PC-3 (cell line): ENCODE data around the gene SUN1. TPM values are rescaled to one million over a fixed set of nuclear protein-coding genes. Genes with fewer than 3 reads are reported as not detected.
"Not testable (repeated sequence)": the region's sequence is repeated elsewhere in the genome, so short reads cannot be mapped to it uniquely, and the experiment has no call there.

Source experiments
- ATAC-seq: fragments of 200-7000 bp; cut with Tn5 transposase; 2 replicates; pipeline ENCODE4 v1.9.1; 2020; ENCODE audit warnings: mild to moderate bottlenecking, moderate library complexity
- BruUV-seq: library from RNA; stranded (reverse); fragments of 400-500 nt; replicated peaks from 2 replicates; lab custom pipeline; 2021; lab: Mats Ljungman, UMichigan
- CTCF ChIA-PET: fragments of 300-600 bp; sonication (Branson Sonifier 250); formaldehyde crosslinking; loops from one replicate; lab custom pipeline; 2022; ENCODE audit warnings: antibody characterized with exemption; lab: Charles Lee
- POLR2A ChIA-PET: fragments of 300-600 bp; sonication (Branson Sonifier 250); formaldehyde crosslinking; loops from one replicate; lab custom pipeline; 2022; ENCODE audit warnings: antibody characterized with exemption; ENCODE audit not compliant: unreplicated experiment; lab: Charles Lee
- DNase-seq: peaks from one replicate; pipeline ENCODE4 v3.0.0-alpha.2; 2015
- H2AFZ ChIP-seq: fragments of 300-600 bp; sonication (generic); 2 replicates; pipeline ENCODE4 v1.6.0; 2016; ENCODE audit warnings: antibody characterized with exemption, low read length
- H3F3A ChIP-seq: fragments of 300-600 bp; sonication (generic); one replicate; pipeline ENCODE4 v1.6.0; 2017; ENCODE audit warnings: antibody characterized with exemption, low read length, control low read depth, mild to moderate bottlenecking; ENCODE audit not compliant: unreplicated experiment
- H3K27ac ChIP-seq: fragments of 300-600 bp; sonication (generic); 2 replicates; pipeline ENCODE4 v1.5.1; 2016; ENCODE audit warnings: mild to moderate bottlenecking, low read length
- H3K27me3 ChIP-seq: fragments of 300-600 bp; sonication (generic); 2 replicates; pipeline ENCODE4 v1.6.1; 2016; ENCODE audit warnings: low read length, mixed read lengths
- H3K36me3 ChIP-seq: fragments of 300-600 bp; sonication (generic); 2 replicates; pipeline ENCODE4 v1.6.1; 2016; ENCODE audit warnings: low read depth, mixed run types, low read length, mixed read lengths
- H3K4me1 ChIP-seq: fragments of 300-600 bp; sonication (generic); 2 replicates; pipeline ENCODE4 v1.5.1; 2016; ENCODE audit warnings: low read length; ENCODE audit not compliant: insufficient read depth
- H3K4me2 ChIP-seq: fragments of 300-600 bp; sonication (generic); 2 replicates; pipeline ENCODE4 v1.6.0; 2016; ENCODE audit warnings: low read length
- H3K4me3 ChIP-seq: fragments of 300-600 bp; sonication (generic); 2 replicates; pipeline ENCODE4 v1.5.1; 2016; ENCODE audit warnings: mild to moderate bottlenecking, low read length, mixed read lengths
- H3K79me2 ChIP-seq: fragments of 300-600 bp; sonication (generic); 2 replicates; pipeline ENCODE4 v1.6.1; 2017; ENCODE audit warnings: low read length, mixed read lengths
- H3K9ac ChIP-seq: fragments of 300-600 bp; sonication (generic); 2 replicates; pipeline ENCODE4 v1.6.0; 2016; ENCODE audit warnings: mild to moderate bottlenecking, low read length
- H3K9me2 ChIP-seq: fragments of 300-600 bp; sonication (generic); replicated peaks from 2 replicates; pipeline ENCODE4 v1.6.1; 2016; ENCODE audit warnings: mixed run types, low read length, mixed read lengths
- H3K9me3 ChIP-seq: fragments of 300-600 bp; sonication (generic); 2 replicates; pipeline ENCODE4 v1.6.1; 2016; ENCODE audit warnings: low read length, mixed read lengths
- H4K20me1 ChIP-seq: fragments of 300-600 bp; sonication (generic); 2 replicates; pipeline ENCODE4 v1.6.1; 2016; ENCODE audit warnings: low read length, mixed read lengths
- EZH2 ChIP-seq: fragments of 300-600 bp; sonication (generic); IDR thresholded peaks from one replicate; pipeline ENCODE4 v1.6.1; 2017; ENCODE audit warnings: antibody characterized with exemption, mild to moderate bottlenecking, low read length; ENCODE audit not compliant: unreplicated experiment
- EZH2phosphoT487 ChIP-seq: fragments of 300-600 bp; sonication (generic); IDR thresholded peaks from 2 replicates; pipeline ENCODE4 v1.6.1; 2018; ENCODE audit warnings: mild to moderate bottlenecking, antibody characterized with exemption, low read length, borderline replicate concordance
- intact Hi-C: fragments of 100-400 bp; cut with micrococcal nuclease; formaldehyde crosslinking; loops from 2 replicates; pipeline ENCODE4 v1.9.0; 2023
- total RNA-seq: library from RNA; depleted of rRNA; stranded (reverse); fragments of >200 nt; gene quantifications from 2 replicates; pipeline ENCODE4 v1.2.3, GENCODE V29; 2014
- TF ChIP-seq, protein P1 (sequence below): fragments of 300-600 bp; sonication (generic); conservative IDR thresholded peaks from 2 replicates; pipeline ENCODE4 v1.5.1; 2017; ENCODE audit warnings: antibody characterized with exemption, low read depth, mild to moderate bottlenecking, low read length

SUN1 gene
- total RNA-seq, 1 experiment from 2014 or later: 92.5 TPM

DNA sequence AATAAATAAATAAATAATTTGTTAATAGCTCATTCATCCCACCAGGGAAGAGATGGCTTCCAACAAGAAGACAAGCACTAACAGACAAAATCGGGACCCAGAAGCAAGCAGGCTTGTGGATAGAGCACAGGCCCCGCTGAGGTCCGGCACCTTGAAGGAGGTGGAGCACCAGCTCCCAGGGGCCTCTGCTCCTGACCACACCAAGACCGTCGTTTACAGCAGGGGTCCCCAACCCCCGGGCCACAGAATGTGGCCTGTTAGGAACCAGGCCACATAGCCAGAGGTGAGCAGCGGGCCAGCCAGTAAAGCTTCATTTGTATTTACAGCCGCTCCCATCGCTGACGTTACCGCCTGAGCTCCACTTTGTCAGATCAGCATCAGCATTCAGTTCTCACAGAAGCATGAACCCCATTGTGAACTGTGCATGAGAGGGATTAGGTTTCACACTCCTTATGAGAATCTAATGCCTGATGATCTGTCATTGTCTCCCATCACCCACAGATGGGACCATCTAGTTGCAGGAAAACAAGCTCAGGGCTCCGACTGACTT is 33.3 kb upstream of the SUN1 start:
- intact Hi-C loops: no loop called here
- Histone ChIP-seq H3K4me2 (no peak overlapping the region), H3K27ac (no peak overlapping the region), H3F3A (no peaks in the 10 kb centered on the region), H3K4me3 (no peak overlapping the region), H3K4me1 (no peaks in the 10 kb centered on the region), H3K36me3 (no peaks in the 10 kb centered on the region), H4K20me1 (no peaks in the 10 kb centered on the region), H3K9me3 (no peaks in the 10 kb centered on the region), H3K9ac (no peak overlapping the region), H3K79me2 (no peaks in the 10 kb centered on the region), H3K27me3 (no peaks in the 10 kb centered on the region), H3K9me2 (no peaks in the 10 kb centered on the region), H2AFZ (no peak overlapping the region)
- no TSS peak for BruUV-seq
- ChIA-PET CTCF (no interaction called here), POLR2A (no interaction called here)
- DNase-seq (no peak), ATAC-seq (no peak)
- TF ChIP-seq, protein P1, sequence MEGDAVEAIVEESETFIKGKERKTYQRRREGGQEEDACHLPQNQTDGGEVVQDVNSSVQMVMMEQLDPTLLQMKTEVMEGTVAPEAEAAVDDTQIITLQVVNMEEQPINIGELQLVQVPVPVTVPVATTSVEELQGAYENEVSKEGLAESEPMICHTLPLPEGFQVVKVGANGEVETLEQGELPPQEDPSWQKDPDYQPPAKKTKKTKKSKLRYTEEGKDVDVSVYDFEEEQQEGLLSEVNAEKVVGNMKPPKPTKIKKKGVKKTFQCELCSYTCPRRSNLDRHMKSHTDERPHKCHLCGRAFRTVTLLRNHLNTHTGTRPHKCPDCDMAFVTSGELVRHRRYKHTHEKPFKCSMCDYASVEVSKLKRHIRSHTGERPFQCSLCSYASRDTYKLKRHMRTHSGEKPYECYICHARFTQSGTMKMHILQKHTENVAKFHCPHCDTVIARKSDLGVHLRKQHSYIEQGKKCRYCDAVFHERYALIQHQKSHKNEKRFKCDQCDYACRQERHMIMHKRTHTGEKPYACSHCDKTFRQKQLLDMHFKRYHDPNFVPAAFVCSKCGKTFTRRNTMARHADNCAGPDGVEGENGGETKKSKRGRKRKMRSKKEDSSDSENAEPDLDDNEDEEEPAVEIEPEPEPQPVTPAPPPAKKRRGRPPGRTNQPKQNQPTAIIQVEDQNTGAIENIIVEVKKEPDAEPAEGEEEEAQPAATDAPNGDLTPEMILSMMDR: no peak
- no peak for TF ChIP-seq EZH2phosphoT487
- no peak for TF ChIP-seq EZH2

DNA sequence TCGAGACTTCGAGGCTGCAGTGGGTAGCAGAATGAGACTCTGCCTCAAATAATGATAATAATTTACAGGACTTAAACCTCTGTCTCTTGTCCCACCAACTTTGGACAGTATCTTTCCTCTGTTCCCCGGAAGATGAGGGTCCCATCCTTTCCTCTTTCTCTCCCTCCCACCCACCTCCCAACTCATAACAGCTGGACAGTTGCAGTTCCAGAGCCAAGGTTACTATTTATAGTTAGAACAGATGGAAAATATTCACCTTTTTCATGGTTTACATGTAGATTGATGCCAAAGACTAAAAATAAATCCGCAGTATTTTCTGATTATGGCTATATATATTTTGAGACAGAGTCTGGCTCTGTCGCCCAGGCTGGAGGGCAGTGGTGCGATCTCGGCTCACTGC is 31.6 kb upstream of the SUN1 start:
- ChIA-PET POLR2A (no interaction called here), CTCF (no interaction called here)
- H3K36me3 ChIP-seq: no peaks in the 10 kb centered on the region
- H3K79me2 ChIP-seq: no peaks in the 10 kb centered on the region
- no peak for TF ChIP-seq EZH2
- no peak for TF ChIP-seq EZH2phosphoT487
- TF ChIP-seq, protein P1: no peak
- H3K4me2 ChIP-seq: no peak overlapping the region
- BruUV-seq: no TSS peak
- ATAC-seq (no peak), DNase-seq (no peak)
- H2AFZ ChIP-seq: no peak overlapping the region
- no peak overlapping the region for H3K27ac ChIP-seq
- no peaks in the 10 kb centered on the region for H3K9me3 ChIP-seq
- no peaks in the 10 kb centered on the region for H3K4me1 ChIP-seq
- no peak overlapping the region for H3K9ac ChIP-seq
- intact Hi-C loops: no loop called here
- H3K9me2 ChIP-seq: no peaks in the 10 kb centered on the region
- H4K20me1 ChIP-seq: no peaks in the 10 kb centered on the region
- no peaks in the 10 kb centered on the region for H3K27me3 ChIP-seq
- no peak overlapping the region for H3K4me3 ChIP-seq
- H3F3A ChIP-seq: no peaks in the 10 kb centered on the region

DNA sequence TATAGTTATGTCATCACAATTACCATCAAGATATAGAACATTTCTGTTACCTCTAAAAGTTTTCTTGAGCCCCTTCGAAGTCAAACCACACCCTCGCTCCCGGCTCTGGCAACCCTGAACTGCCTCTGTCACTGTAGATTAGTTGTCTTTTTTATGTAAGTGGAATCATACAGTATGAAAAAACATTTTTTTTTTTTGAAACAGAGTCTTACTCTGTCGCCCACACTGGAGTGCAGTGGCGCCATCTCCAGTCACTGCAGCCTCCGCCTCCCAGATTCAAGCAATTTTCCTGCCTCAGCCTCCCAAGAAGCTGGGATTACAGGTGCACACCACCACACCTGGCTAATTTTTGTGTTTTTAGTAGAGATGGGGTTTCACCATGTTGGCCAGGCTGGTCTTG is 30.9 kb upstream of the SUN1 start:
- H3K27ac ChIP-seq, H4K20me1 ChIP-seq, H3K4me2 ChIP-seq, BruUV-seq, H3K9ac ChIP-seq, ATAC-seq, CTCF ChIA-PET, DNase-seq, H3F3A ChIP-seq, H2AFZ ChIP-seq, H3K9me3 ChIP-seq, H3K27me3 ChIP-seq, H3K4me3 ChIP-seq, H3K36me3 ChIP-seq, intact Hi-C loops, POLR2A ChIA-PET, H3K4me1 ChIP-seq, H3K79me2 ChIP-seq, H3K9me2 ChIP-seq: not testable (repeated sequence)
